Fibroblast of villous mesenchyme (primary cell): ENCODE results near the gene MCTP2. TPM values are rescaled to one million over a fixed set of nuclear protein-coding genes. Genes with fewer than 3 reads are reported as not detected.

Experiments used
- DNase-seq: peaks from one replicate; pipeline ENCODE4 v3.0.0-alpha.2; 2010; ENCODE audit warnings: low read depth
- H3K4me3 ChIP-seq: 2 replicates; pipeline ENCODE4 v1.5.1; 2011; ENCODE audit warnings: low read depth, mild to moderate bottlenecking, low read length
- CTCF ChIP-seq: IDR thresholded peaks from 2 replicates; pipeline ENCODE4 v1.5.1; 2012; ENCODE audit warnings: low read depth, mild to moderate bottlenecking, low read length; ENCODE audit not compliant: insufficient read depth
- total RNA-seq: library from RNA; depleted of rRNA; stranded (reverse); fragments of >200 nt; gene quantifications from 2 replicates; pipeline ENCODE4 v1.2.3, GENCODE V29; 2012

Gene MCTP2
- total RNA-seq, 1 donor: 2.2 TPM

DNA sequence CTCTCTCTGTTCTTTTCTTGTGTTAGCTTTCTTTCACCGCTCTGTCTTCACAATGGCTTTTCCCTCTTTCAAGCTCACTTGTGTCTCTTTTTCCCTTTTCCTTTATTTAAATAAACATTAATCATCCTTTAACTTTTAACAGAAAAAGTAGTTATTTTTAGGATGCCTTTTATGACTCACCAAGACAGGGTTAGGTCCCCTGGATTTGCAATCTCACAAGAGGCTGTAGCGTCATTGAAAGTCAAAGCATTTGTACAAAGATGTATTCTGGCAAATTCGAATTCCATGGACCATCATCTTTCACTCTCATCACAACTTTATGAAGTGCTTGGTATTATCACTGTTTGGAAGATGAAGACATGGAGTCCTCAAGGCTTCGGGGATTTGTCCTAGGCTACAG lies 34.8 kb upstream of the MCTP2 start:
- no peak for TF ChIP-seq CTCF
- DNase-seq: peak; percentile 59
- no peak overlapping the region for H3K4me3 ChIP-seq

GRCh38 chr15:94198633-94199032 lies 32.7 kb upstream of the MCTP2 start:
- DNase-seq: no peak
- TF ChIP-seq CTCF: no peak
- no peak overlapping the region for H3K4me3 ChIP-seq

DNA sequence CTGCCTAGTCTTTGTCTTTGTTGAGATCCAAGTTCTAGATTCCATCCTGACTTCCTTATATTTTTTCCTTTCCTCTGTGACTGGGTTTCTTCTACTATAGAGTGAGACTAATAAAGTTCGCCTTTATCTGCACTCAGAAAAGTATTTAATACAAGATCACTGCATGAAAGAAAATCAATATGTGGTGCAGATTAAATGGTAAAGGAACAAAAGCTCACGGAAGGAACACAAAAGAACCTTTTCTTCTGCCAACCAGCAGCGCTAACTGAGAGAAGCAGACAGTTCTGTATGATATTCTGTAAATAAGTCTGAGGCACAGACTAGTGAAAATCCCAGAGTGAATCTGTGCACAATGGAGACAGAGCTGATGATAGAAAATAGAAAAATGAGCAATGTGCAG lies 31.6 kb upstream of the MCTP2 start:
- H3K4me3 ChIP-seq: no peak overlapping the region
- DNase-seq: no peak
- no peak for TF ChIP-seq CTCF

GRCh38 chr15:94203306-94203705 lies 28.1 kb upstream of the MCTP2 start:
- peak; percentile 21 for DNase-seq
- TF ChIP-seq CTCF: no peak
- H3K4me3 ChIP-seq: no peak overlapping the region

- no peak for TF ChIP-seq CTCF
- DNase-seq: peak; percentile 99
- H3K4me3 ChIP-seq: no peak overlapping the region
Measured at GRCh38 chr15:94205366-94205765, 26.0 kb upstream of the MCTP2 start.

DNA sequence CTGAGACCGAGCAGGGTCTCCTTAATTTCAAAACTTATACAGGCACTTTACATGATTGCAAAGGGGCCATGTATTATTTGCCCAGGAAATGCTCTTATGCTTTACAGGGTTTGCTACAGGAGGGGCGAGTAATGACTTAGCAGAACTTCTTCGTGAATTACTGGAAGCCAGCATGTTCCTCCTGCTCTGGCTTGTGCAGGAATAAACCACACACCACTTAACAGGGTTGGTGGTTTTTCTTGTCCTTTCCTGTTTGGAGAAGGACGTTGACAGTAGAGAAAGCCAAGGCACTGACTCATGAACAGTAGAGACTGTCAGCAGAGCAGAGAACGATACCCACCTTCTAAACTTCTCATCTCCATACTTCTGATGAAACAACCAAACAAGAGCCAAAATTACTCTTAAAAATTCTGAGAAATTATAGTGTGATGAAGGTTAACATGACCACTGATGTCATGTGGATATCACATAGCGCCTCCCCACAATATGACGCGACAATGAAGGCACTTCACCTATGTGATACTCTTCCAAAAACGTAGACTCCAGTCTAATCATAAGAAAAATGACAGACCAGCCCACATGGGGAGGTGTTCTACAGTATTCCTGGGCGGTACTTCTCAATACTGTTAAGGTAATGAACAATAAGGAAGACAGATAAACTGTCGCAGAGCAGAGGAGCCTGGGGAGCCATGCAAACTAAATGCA lies 24.7 kb upstream of the MCTP2 start:
- no peak for TF ChIP-seq CTCF
- H3K4me3 ChIP-seq: no peak overlapping the region
- DNase-seq: peak; percentile 96

DNA sequence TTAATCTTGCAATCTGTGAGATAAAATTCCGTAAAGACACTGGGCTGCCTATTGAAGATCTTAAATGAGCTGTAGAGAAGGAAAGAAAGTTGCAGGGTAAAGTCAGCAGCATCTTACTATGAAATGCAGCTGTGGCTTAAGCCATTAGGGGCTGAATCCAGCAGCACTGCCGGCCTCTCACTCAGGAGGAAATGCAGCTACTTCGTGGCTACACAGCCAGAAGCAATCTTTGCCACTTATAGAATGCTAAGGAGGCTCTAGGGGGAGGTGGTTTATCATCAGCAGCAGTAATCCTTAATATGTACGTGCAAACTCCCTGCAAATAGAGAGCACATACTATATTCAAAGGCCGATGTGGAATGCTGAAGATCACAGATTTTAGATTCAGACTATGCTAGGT lies 19.1 kb upstream of the MCTP2 start:
- DNase-seq: no peak
- no peak for TF ChIP-seq CTCF
- H3K4me3 ChIP-seq: no peak overlapping the region
